Left kidney (tissue), 2 donors: ENCODE measurements around the gene GRIA1. TPM values are rescaled to one million over a fixed set of nuclear protein-coding genes. Genes with fewer than 3 reads are reported as not detected.

ENCODE experiments used
- DNase-seq: peaks from one replicate; pipeline ENCODE4 v3.0.0-alpha.2; 2013
- polyA plus RNA-seq: library from polyadenylated mRNA; unstranded; fragments of 120-200 nt; gene quantifications from one replicate; pipeline ENCODE4 v1.2.1, GENCODE V29; 2013; ENCODE audit not compliant: insufficient read length

Gene GRIA1
- polyA plus RNA-seq, 1 donor = 4.3 TPM

GRCh38 chr5:153659039-153659736 is 168.7 kb downstream of the GRIA1 start:
- no peak for DNase-seq

- no peak for DNase-seq
Observed at GRCh38 chr5:153660919-153661318, 170.4 kb downstream of the GRIA1 start.

- DNase-seq = no peak
Observed at GRCh38 chr5:153661897-153662296, 171.4 kb downstream of the GRIA1 start.

- DNase-seq = no peak
Observed at GRCh38 chr5:153670101-153670500, 179.6 kb downstream of the GRIA1 start.

- no peak for DNase-seq
Observed at GRCh38 chr5:153671653-153672346, 181.3 kb downstream of the GRIA1 start.

GRCh38 chr5:153672347-153673090 is 182.0 kb downstream of the GRIA1 start:
- peak; percentile 4 for DNase-seq

- DNase-seq = no peak
Observed at GRCh38 chr5:153674356-153674755, 183.9 kb downstream of the GRIA1 start.

- no peak for DNase-seq
Observed at GRCh38 chr5:153676406-153676805, 185.9 kb downstream of the GRIA1 start.

GRCh38 chr5:153676821-153677220 is 186.4 kb downstream of the GRIA1 start:
- DNase-seq = no peak

GRCh38 chr5:153678617-153679329 is 188.3 kb downstream of the GRIA1 start:
- DNase-seq = no peak

GRCh38 chr5:153690236-153690635 is 199.8 kb downstream of the GRIA1 start:
- no peak for DNase-seq

GRCh38 chr5:153696256-153696655 is 205.8 kb downstream of the GRIA1 start:
- DNase-seq = no peak

- no peak for DNase-seq
Observed at GRCh38 chr5:153699035-153699434, 208.6 kb downstream of the GRIA1 start.

- DNase-seq = no peak
Observed at GRCh38 chr5:153700940-153701339, 210.5 kb downstream of the GRIA1 start.

- DNase-seq = no peak
Observed at GRCh38 chr5:153702265-153702664, 211.8 kb downstream of the GRIA1 start.

- DNase-seq = no peak
Observed at GRCh38 chr5:153704110-153704509, 213.6 kb downstream of the GRIA1 start.

GRCh38 chr5:153707626-153708025 is 217.2 kb downstream of the GRIA1 start:
- no peak for DNase-seq

- no peak for DNase-seq
Observed at GRCh38 chr5:153711755-153712154, 221.3 kb downstream of the GRIA1 start.

GRCh38 chr5:153712946-153713345 is 222.5 kb downstream of the GRIA1 start:
- DNase-seq = no peak

GRCh38 chr5:153713943-153714342 is 223.5 kb downstream of the GRIA1 start:
- no peak for DNase-seq

- DNase-seq = no peak
Observed at GRCh38 chr5:153714798-153715197, 224.3 kb downstream of the GRIA1 start.

GRCh38 chr5:153717287-153717686 is 226.8 kb downstream of the GRIA1 start:
- no peak for DNase-seq
